ENCODE measurements around the gene FAM107B. TPM values are rescaled to one million over a fixed set of nuclear protein-coding genes. Genes with fewer than 3 reads are reported as not detected.

FAM107B gene
- polyA plus RNA-seq, 6 donors from 2014 or later, result 112 to 259 (median 159) TPM

DNA sequence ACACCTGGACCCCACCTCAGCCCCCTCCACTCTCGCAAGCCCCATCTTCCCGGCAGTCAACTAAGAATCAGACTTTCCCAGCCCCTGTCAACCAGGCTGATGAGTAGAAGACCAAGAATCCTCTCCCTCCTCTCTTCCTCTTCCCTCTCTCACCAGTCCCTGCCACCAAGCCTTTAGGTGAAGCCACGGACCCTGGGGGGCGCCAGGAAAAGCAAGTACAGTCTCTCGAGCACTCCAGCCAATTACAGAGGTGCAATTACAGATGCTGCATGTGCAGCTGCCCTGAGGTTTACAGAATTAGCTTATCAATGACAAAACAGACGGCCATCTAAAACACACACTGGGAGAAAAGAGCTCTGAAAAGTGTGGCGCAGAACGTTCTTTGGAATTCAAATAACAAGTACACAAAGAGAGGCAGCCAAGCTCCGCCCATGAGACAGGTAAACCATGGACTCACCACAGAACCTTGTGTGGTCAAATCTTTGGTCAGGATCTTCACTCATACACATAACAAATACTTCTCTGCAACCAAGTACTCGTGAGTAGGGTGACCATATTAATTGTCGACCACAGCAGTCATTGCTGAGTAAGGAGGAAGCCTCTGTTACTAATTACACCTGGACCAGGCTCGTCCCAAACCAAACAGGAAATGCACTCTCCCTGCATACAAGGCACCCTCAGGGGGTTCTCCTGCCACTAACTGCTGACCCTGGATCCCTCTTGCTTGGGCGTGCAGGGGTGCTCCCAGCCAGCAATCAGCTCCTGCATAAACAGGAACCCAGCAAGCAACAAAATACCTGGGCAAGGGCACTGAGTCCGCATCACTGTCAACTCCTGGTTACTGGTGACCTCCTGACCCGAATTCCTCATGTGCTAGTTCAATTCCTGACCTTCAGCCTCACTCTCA is 189.2 kb downstream of the FAM107B start:
- H3K36me3 Mint-ChIP-seq, result peaks cover 0 to 27% of the 10 kb centered on the region in 2 donors
- peaks cover 75 to 89% (median 87%) of the 10 kb centered on the region in 3 donors for H3K4me1 Mint-ChIP-seq
- peak overlapping the region; percentile 71 to 97 (median 90) for H3K27ac Mint-ChIP-seq
- peak overlapping the region; percentile 9 to 72 (median 54) for H3K4me3 Mint-ChIP-seq
- no peaks in the 10 kb centered on the region for H3K9me3 Mint-ChIP-seq
- H3K27me3 Mint-ChIP-seq, result no peaks in the 10 kb centered on the region
- no peak for DNase-seq
- ATAC-seq (ENCODE audit: low read depth in 2 of 2), result no peak

DNA sequence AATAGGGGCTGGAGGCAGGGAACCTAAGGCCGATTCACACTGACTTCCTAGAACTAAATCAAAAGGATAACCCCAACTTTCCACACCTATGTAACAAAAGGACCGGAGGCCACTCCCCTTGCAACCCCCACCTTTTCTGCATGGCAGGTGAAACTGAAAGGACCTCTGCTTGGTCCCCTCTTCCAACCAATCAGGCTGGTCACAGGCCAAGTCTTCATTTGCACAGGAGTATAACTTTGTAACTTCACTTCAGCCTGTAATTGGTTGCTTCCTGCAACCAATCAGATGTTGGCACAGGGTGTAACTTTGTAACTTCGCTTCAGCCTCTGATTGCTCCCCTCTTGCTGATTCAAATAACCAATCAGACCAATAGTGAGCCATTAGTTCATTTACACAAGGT is 190.0 kb downstream of the FAM107B start:
- Mint-ChIP-seq H3K4me1 (peaks cover 75 to 92% (median 89%) of the 10 kb centered on the region in 3 donors), H3K27me3 (no peaks in the 10 kb centered on the region), H3K4me3 (peak overlapping the region in 6 of 8 donors; percentile 53 to 72 (median 58)), H3K27ac (peak overlapping the region in 5 of 6 donors; percentile 36 to 97 (median 91)), H3K36me3 (peaks cover 0 to 30% of the 10 kb centered on the region in 2 donors), H3K9me3 (no peaks in the 10 kb centered on the region)
- DNase-seq, result no peak
- peak; percentile 20 to 26 for ATAC-seq (ENCODE audit: low read depth in 2 of 2)

DNA sequence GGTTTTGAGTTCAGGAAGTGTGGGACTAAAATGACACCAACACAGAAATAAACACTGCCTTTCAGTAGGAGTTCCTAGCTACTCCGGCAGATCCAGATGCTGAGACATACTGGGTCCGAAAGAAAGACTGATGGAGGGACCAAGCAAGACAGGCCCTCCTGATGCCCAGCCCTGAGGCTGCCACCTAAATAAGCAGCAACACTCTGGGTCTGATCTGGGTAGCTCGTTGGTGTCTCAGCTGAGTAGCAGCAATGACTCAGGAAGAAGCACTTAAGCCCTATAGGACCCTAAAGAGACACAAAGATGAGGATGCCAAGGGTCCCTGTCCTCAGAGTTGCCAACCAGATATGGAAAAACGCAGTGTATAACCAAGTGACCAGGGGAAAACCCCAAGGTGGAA is 190.7 kb downstream of the FAM107B start:
- H3K27ac Mint-ChIP-seq, result peak overlapping the region; percentile 32 to 97 (median 84)
- H3K4me1 Mint-ChIP-seq, result peaks cover 69 to 93% (median 93%) of the 10 kb centered on the region in 3 donors
- ATAC-seq (ENCODE audit: low read depth in 2 of 2) (no peak), DNase-seq (no peak)
- no peaks in the 10 kb centered on the region for H3K27me3 Mint-ChIP-seq
- no peaks in the 10 kb centered on the region for H3K9me3 Mint-ChIP-seq
- peaks cover 0 to 30% of the 10 kb centered on the region in 2 donors for H3K36me3 Mint-ChIP-seq
- H3K4me3 Mint-ChIP-seq, result peak overlapping the region in 4 of 8 donors; percentile 16 to 79 (median 47)

DNA sequence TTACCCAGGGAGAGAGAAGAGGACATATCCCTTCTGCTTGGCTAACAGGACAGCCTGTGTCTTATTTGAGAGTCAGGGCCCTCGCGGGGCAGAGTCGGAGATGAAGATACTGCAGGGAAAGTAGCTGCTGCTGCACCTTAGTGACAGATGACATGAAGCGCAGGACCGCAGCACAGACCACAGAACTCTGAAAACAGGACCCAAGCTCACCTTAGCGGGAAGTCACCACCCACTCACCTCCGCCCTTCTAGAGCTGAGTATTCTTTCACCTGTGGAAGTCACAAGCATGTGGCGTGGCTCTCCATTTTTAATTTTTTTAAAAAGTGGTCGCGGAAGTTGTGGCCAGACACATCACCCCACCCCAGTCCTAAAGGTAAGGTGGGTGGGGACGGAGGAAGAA is 191.4 kb downstream of the FAM107B start:
- Mint-ChIP-seq H3K4me1 (peaks cover 65 to 93% (median 91%) of the 10 kb centered on the region in 3 donors), H3K27ac (peak overlapping the region; percentile 68 to 97 (median 80)), H3K9me3 (no peaks in the 10 kb centered on the region), H3K4me3 (peak overlapping the region in 7 of 8 donors; percentile 19 to 87 (median 39)), H3K27me3 (no peaks in the 10 kb centered on the region), H3K36me3 (peaks cover 0 to 30% of the 10 kb centered on the region in 2 donors)
- DNase-seq (peak; percentile 47), ATAC-seq (ENCODE audit: low read depth in 2 of 2) (peak; percentile 82 to 84)

DNA sequence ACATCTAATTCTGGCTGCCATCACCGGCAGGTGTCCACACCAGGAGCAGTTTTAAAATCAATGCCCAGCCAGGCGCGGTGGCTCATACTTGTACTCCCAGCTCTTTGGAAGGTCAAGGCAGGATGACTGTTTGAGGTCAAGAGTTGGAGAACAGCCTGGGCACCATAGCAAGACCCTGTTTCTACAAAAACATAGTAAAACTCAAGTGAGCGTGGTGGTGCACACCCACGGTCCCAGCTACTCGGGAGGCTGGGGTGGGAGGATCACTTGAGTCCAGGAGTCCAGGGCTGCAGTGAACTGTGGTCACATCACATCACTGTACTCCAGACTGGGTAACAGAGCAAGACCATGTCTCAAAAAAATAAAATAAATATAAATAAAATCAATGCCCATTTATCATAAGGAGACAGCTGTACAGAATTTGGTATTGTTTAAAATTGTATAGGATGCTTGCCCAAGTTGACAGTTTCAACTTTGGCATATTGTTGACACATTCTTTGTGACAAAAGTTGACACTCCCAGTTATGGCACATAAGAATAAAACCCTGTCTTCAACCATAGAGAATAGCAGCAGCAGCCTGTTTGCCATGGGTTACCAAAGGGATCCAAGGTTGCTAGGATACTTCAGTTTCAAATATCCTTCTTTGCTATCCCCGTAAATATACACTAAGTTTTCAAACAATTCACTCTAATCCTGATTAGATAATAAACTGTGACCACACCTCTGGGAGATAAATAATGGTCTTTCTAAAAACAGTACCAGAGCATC is 193.0 kb downstream of the FAM107B start:
- Mint-ChIP-seq H3K4me3 (peak overlapping the region in 1 of 8 donors; percentile 28), H3K4me1 (peaks cover 54 to 93% (median 82%) of the 10 kb centered on the region in 3 donors), H3K9me3 (no peaks in the 10 kb centered on the region), H3K27ac (peak overlapping the region in 5 of 6 donors; percentile 7 to 90 (median 43)), H3K27me3 (no peaks in the 10 kb centered on the region), H3K36me3 (peaks cover 0 to 18% of the 10 kb centered on the region in 2 donors)
- no peak for ATAC-seq (ENCODE audit: low read depth in 2 of 2)
- no peak for DNase-seq

DNA sequence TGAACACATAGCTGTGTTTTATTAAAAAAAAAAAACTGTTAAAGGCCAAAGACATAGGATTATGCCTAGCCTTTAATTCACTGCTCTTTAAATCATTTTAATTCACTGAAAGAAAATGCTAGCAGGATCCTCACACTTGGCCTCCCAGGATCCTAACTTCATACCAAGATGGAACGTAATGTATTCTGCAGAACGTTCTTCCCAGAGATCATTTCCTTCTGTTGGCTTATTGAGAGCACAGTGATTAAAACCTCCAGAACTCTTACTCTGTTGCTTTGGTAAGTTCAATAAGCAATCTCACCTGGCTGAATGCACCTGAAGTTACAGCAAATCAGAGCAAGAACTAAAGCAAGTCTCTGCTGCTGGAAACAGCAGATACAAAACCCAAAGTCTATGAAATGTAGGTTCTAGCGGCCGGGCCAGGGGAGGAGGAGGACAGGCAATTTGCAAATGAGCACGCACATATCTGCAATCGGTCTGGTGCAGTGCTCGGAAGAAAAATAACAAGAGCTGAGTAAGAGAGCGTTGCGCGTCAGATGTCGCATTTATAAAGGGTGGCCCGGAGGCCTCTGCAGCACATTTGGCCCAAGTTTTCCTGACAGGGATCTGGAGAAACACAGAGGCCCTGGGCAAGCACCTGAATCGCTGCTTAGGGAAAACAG is 193.9 kb downstream of the FAM107B start:
- Mint-ChIP-seq H3K4me1 (peaks cover 47 to 90% (median 76%) of the 10 kb centered on the region in 3 donors), H3K27me3 (no peaks in the 10 kb centered on the region), H3K9me3 (no peaks in the 10 kb centered on the region), H3K36me3 (peaks cover 4 to 18% of the 10 kb centered on the region in 2 donors), H3K27ac (peak overlapping the region in 4 of 6 donors; percentile 10 to 93 (median 56)), H3K4me3 (peak overlapping the region in 2 of 8 donors; percentile 29 to 38)
- ATAC-seq (ENCODE audit: low read depth in 2 of 2) (no peak), DNase-seq (no peak)

DNA sequence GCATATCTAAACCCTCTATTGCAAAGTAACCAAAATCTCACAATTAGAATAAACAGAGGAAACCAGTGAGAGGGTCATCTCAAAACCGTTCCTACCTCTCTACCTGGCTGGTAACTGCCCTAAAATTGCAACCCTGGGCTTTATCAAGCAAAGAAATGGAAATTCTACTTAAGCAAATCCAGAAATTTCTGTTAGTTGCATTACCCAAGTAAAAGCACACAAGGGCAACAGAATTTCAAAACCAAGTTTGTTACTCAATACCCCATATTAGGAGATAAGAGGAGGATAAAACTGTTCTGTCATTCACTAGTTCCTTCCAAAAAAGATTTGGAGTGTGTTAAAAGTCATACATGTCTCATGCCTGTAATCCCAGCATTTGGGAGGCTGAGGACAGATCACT is 195.3 kb downstream of the FAM107B start:
- Mint-ChIP-seq H3K27ac (peak overlapping the region in 4 of 6 donors; percentile 10 to 90 (median 27)), H3K4me3 (peak overlapping the region in 5 of 8 donors; percentile 32 to 81 (median 75)), H3K9me3 (no peaks in the 10 kb centered on the region), H3K4me1 (peaks cover 47 to 90% (median 76%) of the 10 kb centered on the region in 3 donors), H3K36me3 (peaks cover 8 to 23% of the 10 kb centered on the region in 2 donors), H3K27me3 (no peaks in the 10 kb centered on the region)
- DNase-seq (no peak), ATAC-seq (ENCODE audit: low read depth in 2 of 2) (no peak)

DNA sequence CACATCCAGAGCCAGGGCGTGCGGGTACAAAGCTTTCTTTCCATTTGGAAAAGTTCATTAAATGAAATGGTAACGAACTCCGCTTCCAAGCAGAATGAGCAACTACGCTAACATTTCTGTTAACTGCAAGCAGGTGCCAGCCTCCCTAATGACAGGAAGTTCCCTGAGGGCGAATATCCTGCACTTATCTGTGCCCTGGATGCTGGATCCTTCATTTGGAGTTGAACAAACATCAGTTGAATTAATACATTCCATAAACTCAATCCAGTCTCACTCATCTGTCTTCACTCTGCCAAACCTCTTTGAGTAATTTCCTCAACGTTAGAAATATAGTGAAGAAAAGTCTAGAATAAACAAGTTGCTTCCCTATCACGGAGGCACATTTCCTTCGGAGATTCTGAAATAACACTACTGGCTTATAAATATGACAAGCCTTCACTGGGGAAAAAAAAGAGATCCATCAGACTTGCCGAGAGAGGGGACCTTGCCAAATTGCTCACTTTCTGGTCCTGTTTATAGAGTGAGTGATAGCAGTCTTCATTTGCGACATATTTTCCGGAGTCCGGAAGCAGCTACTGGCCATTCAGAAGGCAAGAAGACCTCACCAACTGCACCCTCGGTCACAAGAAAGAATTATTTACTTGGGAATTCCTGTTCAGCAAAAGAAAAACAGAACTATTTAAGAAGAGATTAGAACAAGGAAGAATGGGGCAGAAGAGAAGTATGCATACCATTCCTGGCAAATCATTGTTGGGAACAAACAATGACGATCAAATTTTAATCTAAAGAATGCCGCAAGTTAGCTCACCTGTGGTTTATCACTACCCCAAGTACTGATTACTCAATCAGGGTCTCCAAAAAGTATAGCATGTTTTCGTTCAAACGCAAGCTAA is 196.4 kb downstream of the FAM107B start:
- no peak for ATAC-seq (ENCODE audit: low read depth in 2 of 2)
- peaks cover 8 to 17% of the 10 kb centered on the region in 2 donors for H3K36me3 Mint-ChIP-seq
- H3K4me1 Mint-ChIP-seq, result peaks cover 46 to 90% (median 67%) of the 10 kb centered on the region in 3 donors
- DNase-seq, result no peak
- H3K27me3 Mint-ChIP-seq, result no peaks in the 10 kb centered on the region
- no peaks in the 10 kb centered on the region for H3K9me3 Mint-ChIP-seq
- peak overlapping the region; percentile 44 to 81 (median 75) for H3K27ac Mint-ChIP-seq
- peak overlapping the region in 4 of 8 donors; percentile 4 to 71 (median 42) for H3K4me3 Mint-ChIP-seq

DNA sequence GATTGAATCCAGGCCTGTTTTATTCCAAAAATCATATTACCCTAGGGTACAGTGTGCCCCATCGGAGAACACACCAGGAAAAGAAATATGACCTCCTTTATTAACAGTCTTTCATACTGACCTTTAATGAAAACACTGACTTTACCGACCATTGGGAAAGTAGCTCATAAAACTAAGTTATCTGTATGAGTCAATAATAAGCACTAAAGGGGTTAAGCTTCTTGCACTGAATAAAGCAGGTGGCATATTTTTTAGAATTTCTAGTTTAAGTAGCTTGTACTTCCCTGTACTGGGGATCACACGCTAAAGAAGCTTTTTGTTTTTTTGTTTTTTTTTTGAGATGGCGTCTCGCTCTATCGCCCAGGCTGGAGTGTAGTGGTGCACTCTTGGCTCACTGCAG is 199.8 kb downstream of the FAM107B start:
- Mint-ChIP-seq H3K4me1 (peaks cover 49 to 94% (median 60%) of the 10 kb centered on the region in 3 donors), H3K9me3 (no peaks in the 10 kb centered on the region), H3K27me3 (no peaks in the 10 kb centered on the region), H3K4me3 (peak overlapping the region in 1 of 8 donors; percentile 69), H3K27ac (peak overlapping the region; percentile 60 to 82 (median 74)), H3K36me3 (peaks cover 8 to 9% of the 10 kb centered on the region in 2 donors)
- DNase-seq (no peak), ATAC-seq (ENCODE audit: low read depth in 2 of 2) (peak; percentile 43 to 47)

DNA sequence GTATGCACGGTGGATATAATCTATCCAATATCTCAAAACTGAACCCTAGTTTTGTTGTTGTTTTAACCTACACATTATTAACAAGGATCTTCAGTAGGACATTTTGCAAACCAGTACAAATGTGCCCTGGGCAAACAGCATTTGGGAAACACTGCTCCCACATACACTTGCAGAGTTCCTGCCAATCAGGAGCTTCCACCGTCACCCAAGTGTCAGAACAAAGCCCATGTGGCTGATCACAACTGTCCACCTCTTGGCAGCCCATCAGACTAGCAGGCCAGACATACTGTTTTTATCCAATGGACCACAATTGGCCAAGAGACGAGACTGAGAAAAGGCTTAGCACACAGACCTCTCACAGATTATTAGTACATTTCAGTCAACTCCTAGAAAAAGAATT is 200.4 kb downstream of the FAM107B start:
- H3K36me3 Mint-ChIP-seq, result peaks cover 8 to 9% of the 10 kb centered on the region in 2 donors
- no peaks in the 10 kb centered on the region for H3K9me3 Mint-ChIP-seq
- peaks cover 53 to 94% (median 60%) of the 10 kb centered on the region in 3 donors for H3K4me1 Mint-ChIP-seq
- peak overlapping the region; percentile 69 to 81 (median 72) for H3K27ac Mint-ChIP-seq
- H3K4me3 Mint-ChIP-seq, result peak overlapping the region in 1 of 8 donors; percentile 49
- no peaks in the 10 kb centered on the region for H3K27me3 Mint-ChIP-seq
- ATAC-seq (ENCODE audit: low read depth in 2 of 2) (no peak), DNase-seq (no peak)

DNA sequence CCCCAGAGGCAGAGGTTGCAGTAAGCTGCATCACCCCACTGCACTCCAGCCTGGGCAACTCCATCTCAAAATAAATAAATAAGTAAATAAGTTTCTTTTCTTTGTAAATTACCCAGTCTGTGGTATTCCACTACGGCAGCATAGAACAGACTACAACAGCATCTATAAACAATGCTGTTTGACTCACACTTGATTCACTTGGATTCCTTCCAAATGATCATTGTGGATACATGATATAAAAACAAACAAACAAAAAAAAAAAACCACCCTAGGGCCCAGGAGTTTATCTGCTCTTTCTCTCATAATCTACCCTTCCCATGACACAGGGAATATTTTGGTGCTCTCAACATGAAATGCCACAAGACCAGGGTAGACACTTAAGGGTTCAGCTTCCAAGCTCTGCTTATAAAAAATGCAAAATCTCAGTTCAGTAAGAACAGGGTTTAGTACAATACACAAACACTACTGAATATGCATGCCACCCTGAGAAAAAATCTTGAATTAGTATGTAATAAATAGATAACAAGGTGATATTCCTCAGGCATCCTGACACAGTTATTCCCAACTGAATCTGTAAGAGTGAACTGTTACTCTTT is 200.9 kb downstream of the FAM107B start:
- Mint-ChIP-seq H3K4me3 (peak overlapping the region in 1 of 8 donors; percentile 49), H3K27ac (peak overlapping the region in 5 of 6 donors; percentile 69 to 90 (median 76)), H3K36me3 (peaks cover 8 to 9% of the 10 kb centered on the region in 2 donors), H3K27me3 (no peaks in the 10 kb centered on the region), H3K9me3 (no peaks in the 10 kb centered on the region), H3K4me1 (peaks cover 56 to 94% (median 62%) of the 10 kb centered on the region in 3 donors)
- no peak for DNase-seq
- ATAC-seq (ENCODE audit: low read depth in 2 of 2), result no peak
